Colonic mucosa (tissue), 4 donors: ENCODE data around the gene RESP18. TPM values are rescaled to one million over a fixed set of nuclear protein-coding genes. Genes with fewer than 3 reads are reported as not detected.

Experiments used
- DNase-seq: peaks from one replicate; pipeline ENCODE4 v3.0.0-alpha.2; 2020
- H3K27ac ChIP-seq: fragments of 200-600 bp; one replicate; pipeline ENCODE4 v1.8.0; 2021
- H3K27me3 ChIP-seq: fragments of 200-600 bp; one replicate; pipeline ENCODE4 v1.8.0; 2021
- H3K36me3 ChIP-seq: fragments of 200-600 bp; one replicate; pipeline ENCODE4 v1.8.0; 2021
- H3K4me1 ChIP-seq: fragments of 200-600 bp; one replicate; pipeline ENCODE4 v1.8.0; 2021; ENCODE audit warnings: mild to moderate bottlenecking
- H3K4me3 ChIP-seq: fragments of 200-600 bp; one replicate; pipeline ENCODE4 v1.8.0; 2021
- H3K9ac ChIP-seq, 2 donors: one replicate each; pipeline ENCODE4 v1.7.0; 2013; ENCODE audit warnings: control low read depth in 2 of 2, low read depth in 2 of 2, low read length in 2 of 2
- H3K9me3 ChIP-seq: fragments of 200-600 bp; one replicate; pipeline ENCODE4 v1.8.0; 2021
- intact Hi-C: fragments of 100-400 bp; cut with DNase I; formaldehyde crosslinking; loops from one replicate; pipeline ENCODE4 v1.14.1; 2022
- microRNA-seq: library from miRNA; unstranded; fragments of <30 nt; microRNA quantifications from one replicate; pipeline ENCODE4, GENCODE V29; 2019
- total RNA-seq, 2 donors: library from RNA; stranded (reverse); fragmentation: NEBNext Ultra II Directional in 1 of 2; extraction: Animal tissue kit (Norgen Biotek cat#: 25700) in 1 of 2; gene quantifications; one replicate each; pipeline ENCODE4 v1.2.1, GENCODE V29; 2021
- TF ChIP-seq, protein P1 (sequence below): fragments of 200-600 bp; IDR thresholded peaks from one replicate; pipeline ENCODE4 v1.8.0; 2022; ENCODE audit warnings: antibody characterized with exemption, mild to moderate bottlenecking
- donor health status: healthy.
- donor health status: DM: no; HTN: no; CAD: no.
- donor health status: DM: no; HTN: no; CAD: no.

Gene RESP18
- total RNA-seq, 2 donors from 2014 or later = not detected

DNA sequence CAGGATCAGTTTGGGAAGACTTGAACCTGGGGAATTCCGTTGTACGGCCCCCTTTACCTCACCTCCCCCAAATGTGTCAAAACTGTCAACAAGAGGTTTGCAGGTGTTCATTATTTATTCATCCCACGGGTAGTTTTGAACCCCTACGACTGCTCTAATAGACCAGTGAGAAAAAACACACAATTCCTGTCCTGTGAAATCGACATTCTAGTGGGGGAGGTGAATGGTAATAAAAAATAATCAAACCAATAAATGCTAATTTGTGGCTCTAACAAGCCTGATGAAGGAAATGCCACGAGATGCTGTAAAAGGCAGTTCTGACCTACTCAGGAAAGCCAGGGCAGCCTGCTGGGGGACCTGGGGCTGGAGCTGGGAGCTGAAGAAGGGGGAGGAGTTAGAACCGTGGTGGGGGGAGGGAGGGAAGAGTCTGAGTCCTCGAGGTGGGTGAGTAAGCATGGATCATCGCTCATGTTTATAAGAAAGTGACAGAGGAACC, 53.8 kb downstream of the RESP18 start:
- DNase-seq = no peak
- Histone ChIP-seq H3K9me3 (no peaks in the 10 kb centered on the region), H3K4me3 (peak overlapping the region; percentile 53), H3K9ac (peak overlapping the region; percentile 88 to 90), H3K36me3 (no peaks in the 10 kb centered on the region), H3K27me3 (no peaks in the 10 kb centered on the region), H3K27ac (peak overlapping the region; percentile 97), H3K4me1 (peaks cover 6% of the 10 kb centered on the region)
- TF ChIP-seq, protein P1, sequence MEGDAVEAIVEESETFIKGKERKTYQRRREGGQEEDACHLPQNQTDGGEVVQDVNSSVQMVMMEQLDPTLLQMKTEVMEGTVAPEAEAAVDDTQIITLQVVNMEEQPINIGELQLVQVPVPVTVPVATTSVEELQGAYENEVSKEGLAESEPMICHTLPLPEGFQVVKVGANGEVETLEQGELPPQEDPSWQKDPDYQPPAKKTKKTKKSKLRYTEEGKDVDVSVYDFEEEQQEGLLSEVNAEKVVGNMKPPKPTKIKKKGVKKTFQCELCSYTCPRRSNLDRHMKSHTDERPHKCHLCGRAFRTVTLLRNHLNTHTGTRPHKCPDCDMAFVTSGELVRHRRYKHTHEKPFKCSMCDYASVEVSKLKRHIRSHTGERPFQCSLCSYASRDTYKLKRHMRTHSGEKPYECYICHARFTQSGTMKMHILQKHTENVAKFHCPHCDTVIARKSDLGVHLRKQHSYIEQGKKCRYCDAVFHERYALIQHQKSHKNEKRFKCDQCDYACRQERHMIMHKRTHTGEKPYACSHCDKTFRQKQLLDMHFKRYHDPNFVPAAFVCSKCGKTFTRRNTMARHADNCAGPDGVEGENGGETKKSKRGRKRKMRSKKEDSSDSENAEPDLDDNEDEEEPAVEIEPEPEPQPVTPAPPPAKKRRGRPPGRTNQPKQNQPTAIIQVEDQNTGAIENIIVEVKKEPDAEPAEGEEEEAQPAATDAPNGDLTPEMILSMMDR = no peak
- intact Hi-C loops = no loop called here

DNA sequence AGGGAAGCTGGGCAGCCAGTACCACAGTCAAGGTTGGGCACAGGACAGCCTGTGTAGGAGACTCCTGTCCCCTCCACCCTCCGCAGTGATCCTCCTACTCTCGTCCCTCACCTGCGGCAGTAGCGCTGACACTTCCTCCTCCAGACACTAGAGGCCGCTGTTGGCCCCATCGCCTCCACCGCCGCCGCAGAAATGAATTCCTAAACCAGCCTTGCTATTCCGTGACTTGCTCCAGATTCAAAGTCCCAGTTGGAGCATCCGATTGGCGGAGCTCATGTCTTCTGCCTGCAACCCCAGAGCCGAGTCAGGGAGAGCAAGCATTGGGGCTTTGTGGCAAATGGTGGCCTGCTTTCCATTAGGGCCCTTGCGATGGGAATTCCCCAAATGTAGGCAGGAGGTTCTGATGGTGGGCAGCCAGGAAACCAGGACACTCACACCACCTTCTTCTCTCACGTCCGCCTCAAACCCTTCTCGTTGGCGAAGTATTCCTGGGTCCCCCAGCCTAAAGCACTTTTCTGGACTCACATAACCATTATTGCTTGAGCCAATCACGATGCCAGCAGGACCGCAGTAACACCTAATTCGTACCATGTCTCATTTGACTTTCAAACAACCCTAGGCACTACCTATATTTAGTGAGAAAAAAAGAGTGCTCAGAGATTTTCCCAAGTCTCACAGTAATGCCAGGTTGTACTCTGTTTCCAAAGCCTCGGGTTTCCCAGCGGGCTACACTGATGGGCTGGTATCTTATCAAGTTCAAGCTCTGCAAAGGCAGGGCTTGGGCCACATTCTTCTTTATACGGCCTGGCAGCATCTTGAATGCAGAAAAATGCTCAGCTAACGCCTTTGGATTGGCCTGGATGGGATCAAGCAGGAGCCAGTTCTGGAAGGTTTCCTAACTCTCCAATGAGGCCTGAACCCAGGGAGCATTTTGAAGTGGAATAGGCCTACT, 54.6 kb downstream of the RESP18 start:
- peaks cover 6% of the 10 kb centered on the region for H3K4me1 ChIP-seq
- DNase-seq = peak; percentile 86
- H3K36me3 ChIP-seq = no peaks in the 10 kb centered on the region
- no peak overlapping the region for H3K4me3 ChIP-seq
- H3K27ac ChIP-seq = peak overlapping the region; percentile 97
- no peaks in the 10 kb centered on the region for H3K9me3 ChIP-seq
- TF ChIP-seq, protein P1 = peak; percentile 98
- peak overlapping the region; percentile 36 to 90 for H3K9ac ChIP-seq
- no peaks in the 10 kb centered on the region for H3K27me3 ChIP-seq
- intact Hi-C loops = no loop called here

Small RNA genes lying within 50 kb of the gene (microRNA-seq; reads per million reads assigned to microRNA genes)
- not detected for gene MIR153-1

Other genes with a start within 250 kb of the RESP18 start
- gene NHEJ1, start 171.9 kb downstream of the RESP18 start, total RNA-seq = 10 to 100 TPM; 30.7 to 51.1 TPM
- gene SLC23A3, start 162.7 kb downstream of the RESP18 start, total RNA-seq = 10 to 100 TPM in 1 of 2 donors, 1 to 10 TPM in 1; 4.7 to 13.8 TPM
- 10 to 100 TPM; 80.7 to 98.2 TPM for gene CNPPD1, start 155.8 kb downstream of the RESP18 start, total RNA-seq
- gene RETREG2, start 154.5 kb downstream of the RESP18 start, total RNA-seq = 100 to 1,000 TPM in 1 of 2 donors, 10 to 100 TPM in 1; 94.4 to 116 TPM
- 10 to 100 TPM; 65.5 to 74.6 TPM for gene ZFAND2B, start 126.0 kb downstream of the RESP18 start, total RNA-seq
- 10 to 100 TPM; 16.9 to 27.1 TPM for gene ABCB6, start 113.8 kb downstream of the RESP18 start, total RNA-seq
- 10 to 100 TPM; 56.4 to 63.8 TPM for gene ATG9A, start 103.1 kb downstream of the RESP18 start, total RNA-seq
- 10 to 100 TPM; 56.7 to 67.1 TPM for gene ANKZF1, start 102.9 kb downstream of the RESP18 start, total RNA-seq
- 1 to 10 TPM; 2.1 to 2.5 TPM for gene GLB1L, start 87.3 kb downstream of the RESP18 start, total RNA-seq
- 10 to 100 TPM; 30.1 to 35.8 TPM for gene STK16, start 87.3 kb downstream of the RESP18 start, total RNA-seq
- not detected for gene TUBA4B, start 79.5 kb downstream of the RESP18 start, total RNA-seq
- 100 to 1,000 TPM in 1 of 2 donors, 10 to 100 TPM in 1; 68.4 to 149 TPM for gene TUBA4A, start 78.8 kb downstream of the RESP18 start, total RNA-seq
- 10 to 100 TPM; 65.8 to 71.1 TPM for gene DNAJB2, start 53.4 kb downstream of the RESP18 start, total RNA-seq
- gene PTPRN, start 23.3 kb downstream of the RESP18 start, total RNA-seq = 1 to 10 TPM; 1.9 to 2.0 TPM
- gene DNPEP, start 55.2 kb upstream of the RESP18 start, total RNA-seq = 10 to 100 TPM; 96.1 to 96.7 TPM
- 100 to 1,000 TPM in 1 of 2 donors, 10 to 100 TPM in 1; 24.0 to 917 TPM for gene DES, start 85.6 kb upstream of the RESP18 start, total RNA-seq
- 10 to 100 TPM in 1 of 2 donors, 1 to 10 TPM in 1; 6.2 to 19.3 TPM for gene SPEG, start 102.1 kb upstream of the RESP18 start, total RNA-seq
- gene GMPPA, start 166.1 kb upstream of the RESP18 start, total RNA-seq = 10 to 100 TPM; 49.7 to 86.1 TPM
- under 1 TPM in 1 of 2 donors, not detected in 1; 0.12 TPM for gene ASIC4, start 181.7 kb upstream of the RESP18 start, total RNA-seq
- gene CHPF, start 211.1 kb upstream of the RESP18 start, total RNA-seq = 10 to 100 TPM; 43.1 to 43.5 TPM
- gene TMEM198, start 211.3 kb upstream of the RESP18 start, total RNA-seq = 1 to 10 TPM; 1.7 to 2.9 TPM
- 10 to 100 TPM in 1 of 2 donors, 1 to 10 TPM in 1; 9.9 to 13.2 TPM for gene OBSL1, start 238.8 kb upstream of the RESP18 start, total RNA-seq
- not detected for gene INHA, start 239.6 kb upstream of the RESP18 start, total RNA-seq